RWPE2 (cell line): ENCODE data around the gene UBE2E2.

Source experiments
- ATAC-seq: fragments of 200-7000 bp; cut with Tn5 transposase; 3 replicates; pipeline ENCODE4 v1.9.1; 2021; ENCODE audit warnings: low read depth
- DNase-seq: peaks from one replicate; pipeline ENCODE4 v3.0.0-alpha.2; 2020; ENCODE audit warnings: low spot score
- H3K27ac ChIP-seq: fragments of 450-650 bp; 2 replicates; pipeline ENCODE4 v1.5.1; 2017; ENCODE audit warnings: mild to moderate bottlenecking; ENCODE audit not compliant: poor library complexity, severe bottlenecking
- H3K27me3 ChIP-seq: fragments of 250-450 bp; sonication (Bioruptor Pico); 2 replicates; pipeline ENCODE4 v1.5.1; 2021; ENCODE audit warnings: mild to moderate bottlenecking, moderate library complexity; ENCODE audit not compliant: insufficient read depth, poor library complexity, severe bottlenecking
- H3K36me3 ChIP-seq: fragments of 250-450 bp; sonication (Bioruptor Pico); 2 replicates; pipeline ENCODE4 v1.5.1; 2020; ENCODE audit warnings: low read depth, mild to moderate bottlenecking, moderate library complexity
- H3K4me1 ChIP-seq: fragments of 250-450 bp; sonication (Bioruptor Pico); 2 replicates; pipeline ENCODE4 v1.5.1; 2021; ENCODE audit warnings: mild to moderate bottlenecking, moderate library complexity; ENCODE audit not compliant: insufficient read depth, poor library complexity, severe bottlenecking
- H3K4me3 ChIP-seq: fragments of 250-450 bp; sonication (Bioruptor Pico); 2 replicates; pipeline ENCODE4 v1.5.1; 2021; ENCODE audit warnings: mild to moderate bottlenecking, moderate library complexity; ENCODE audit not compliant: severe bottlenecking
- H3K9me3 ChIP-seq: fragments of 250-450 bp; sonication (Bioruptor Pico); 2 replicates; pipeline ENCODE4 v1.5.1; 2021; ENCODE audit warnings: mild to moderate bottlenecking, moderate library complexity; ENCODE audit not compliant: severe bottlenecking
- CTCF ChIP-seq: fragments of 450-650 bp; IDR thresholded peaks from one replicate; pipeline ENCODE4 v1.5.1; 2017; ENCODE audit warnings: mild to moderate bottlenecking, moderate library complexity; ENCODE audit not compliant: poor library complexity, severe bottlenecking

Gene UBE2E2

GRCh38 chr3:23390446-23390845, 187.3 kb downstream of the UBE2E2 start:
- Histone ChIP-seq H3K27ac (no peak overlapping the region), H3K27me3 (no peaks in the 10 kb centered on the region), H3K9me3 (no peaks in the 10 kb centered on the region), H3K36me3 (no peaks in the 10 kb centered on the region), H3K4me3 (no peak overlapping the region), H3K4me1 (no peaks in the 10 kb centered on the region)
- TF ChIP-seq CTCF: no peak
- DNase-seq (no peak), ATAC-seq (no peak)

GRCh38 chr3:23390989-23391553, 187.9 kb downstream of the UBE2E2 start:
- Histone ChIP-seq H3K9me3 (no peaks in the 10 kb centered on the region), H3K27ac (no peak overlapping the region), H3K4me1 (no peaks in the 10 kb centered on the region), H3K27me3 (no peaks in the 10 kb centered on the region), H3K36me3 (no peaks in the 10 kb centered on the region), H3K4me3 (no peak overlapping the region)
- no peak for DNase-seq
- no peak for ATAC-seq
- no peak for TF ChIP-seq CTCF

- Histone ChIP-seq H3K27me3 (no peaks in the 10 kb centered on the region), H3K4me3 (no peak overlapping the region), H3K27ac (no peak overlapping the region), H3K9me3 (no peaks in the 10 kb centered on the region), H3K36me3 (no peaks in the 10 kb centered on the region), H3K4me1 (peaks cover 9% of the 10 kb centered on the region)
- no peak for DNase-seq
- ATAC-seq: no peak
- no peak for TF ChIP-seq CTCF
Measured at GRCh38 chr3:23395115-23395514, 192.0 kb downstream of the UBE2E2 start.

GRCh38 chr3:23396746-23397145, 193.6 kb downstream of the UBE2E2 start:
- H3K4me3 ChIP-seq: no peak overlapping the region
- no peaks in the 10 kb centered on the region for H3K27me3 ChIP-seq
- no peak overlapping the region for H3K27ac ChIP-seq
- TF ChIP-seq CTCF: no peak
- H3K4me1 ChIP-seq: peaks cover 9% of the 10 kb centered on the region
- ATAC-seq (peak; percentile 35; the same call in 1 of the 3 replicates), DNase-seq (no peak)
- no peaks in the 10 kb centered on the region for H3K9me3 ChIP-seq
- no peaks in the 10 kb centered on the region for H3K36me3 ChIP-seq

GRCh38 chr3:23399221-23399620, 196.1 kb downstream of the UBE2E2 start:
- Histone ChIP-seq H3K4me3 (no peak overlapping the region), H3K4me1 (peaks cover 9% of the 10 kb centered on the region), H3K27me3 (no peaks in the 10 kb centered on the region), H3K27ac (no peak overlapping the region), H3K36me3 (no peaks in the 10 kb centered on the region), H3K9me3 (no peaks in the 10 kb centered on the region)
- no peak for TF ChIP-seq CTCF
- DNase-seq: no peak
- no peak for ATAC-seq
